Upper lobe of left lung (tissue), 4 donors: Measurements from ENCODE around the gene SLC25A20.

ENCODE experiments used
- CTCF ChIP-seq, 6 experiments: fragments of 450-650 bp in 4 of 6; fragments of 200-600 bp in 2 of 6; sonication (generic) in 2 of 6; IDR thresholded peaks; one replicate each; pipeline ENCODE4 v1.5.1; 2016 to 2019; ENCODE audit warnings: antibody characterized with exemption in 6 of 6
- EP300 ChIP-seq, 4 donors: sonication (generic); formaldehyde crosslinking; IDR thresholded peaks; one replicate each; pipeline ENCODE4 v1.5.1; 2017; ENCODE audit warnings: antibody characterized with exemption in 4 of 4, control low read depth in 2 of 4
- POLR2A ChIP-seq, 4 donors: fragments of 450-650 bp; IDR thresholded peaks; one replicate each; pipeline ENCODE4 v1.5.1; 2016 to 2017; ENCODE audit warnings: antibody characterized with exemption in 4 of 4, mild to moderate bottlenecking in 2 of 4
- POLR2AphosphoS5 ChIP-seq, 2 donors: sonication (generic); formaldehyde crosslinking; IDR thresholded peaks; one replicate each; pipeline ENCODE4 v1.5.1; 2017; ENCODE audit warnings: antibody characterized with exemption in 2 of 2

GRCh38 chr3:48930590-48930989, 31.9 kb upstream of the SLC25A20 start:
- TF ChIP-seq POLR2AphosphoS5 (IDR thresholded peaks at IDR 0.05) (no peak), CTCF (IDR thresholded peaks at IDR 0.05) (no peak), EP300 (IDR thresholded peaks at IDR 0.05) (no peak), POLR2A (IDR thresholded peaks at IDR 0.05) (no peak)
